Measurements from ENCODE around the gene CHN1. TPM values are rescaled to one million over a fixed set of nuclear protein-coding genes. Genes with fewer than 3 reads are reported as not detected.

Gene CHN1
- total RNA-seq, 1 donor from 2014 or later = 26.3 TPM

DNA sequence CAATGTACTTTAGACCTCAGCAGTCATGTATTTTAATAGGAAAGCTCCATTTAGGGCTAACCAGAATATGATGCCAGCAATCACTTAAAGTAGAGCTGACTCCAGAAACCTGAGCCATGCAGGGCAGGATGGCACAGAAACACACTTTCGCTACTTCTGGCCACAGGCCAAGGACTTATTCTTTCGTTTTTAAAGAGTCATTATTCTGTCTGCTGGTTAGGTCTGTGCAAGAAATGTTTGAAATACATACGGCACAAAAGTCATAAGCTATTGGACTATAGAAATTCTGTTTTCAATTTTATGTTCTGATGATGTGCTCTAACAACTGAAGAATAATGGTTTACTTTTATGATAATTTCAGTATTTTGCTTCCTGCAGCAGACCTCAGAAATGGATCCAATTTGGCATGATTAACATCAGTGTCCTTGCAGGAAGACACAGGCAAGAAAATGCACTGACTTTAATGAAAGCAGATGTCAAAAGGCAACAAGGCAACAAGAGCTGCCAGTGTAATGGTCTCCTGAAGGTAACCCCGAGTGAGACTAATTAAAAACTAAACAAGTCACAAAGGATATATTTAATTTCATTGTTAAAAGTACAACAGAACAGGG lies 126.5 kb downstream of the CHN1 start:
- no peak overlapping the region for H3K4me3 Mint-ChIP-seq (ENCODE audit: unreplicated experiment)
- no peak overlapping the region for H3K27ac Mint-ChIP-seq (ENCODE audit: unreplicated experiment)
- no peak for DNase-seq (ENCODE audit: low spot score)
- TF ChIP-seq, protein P1, sequence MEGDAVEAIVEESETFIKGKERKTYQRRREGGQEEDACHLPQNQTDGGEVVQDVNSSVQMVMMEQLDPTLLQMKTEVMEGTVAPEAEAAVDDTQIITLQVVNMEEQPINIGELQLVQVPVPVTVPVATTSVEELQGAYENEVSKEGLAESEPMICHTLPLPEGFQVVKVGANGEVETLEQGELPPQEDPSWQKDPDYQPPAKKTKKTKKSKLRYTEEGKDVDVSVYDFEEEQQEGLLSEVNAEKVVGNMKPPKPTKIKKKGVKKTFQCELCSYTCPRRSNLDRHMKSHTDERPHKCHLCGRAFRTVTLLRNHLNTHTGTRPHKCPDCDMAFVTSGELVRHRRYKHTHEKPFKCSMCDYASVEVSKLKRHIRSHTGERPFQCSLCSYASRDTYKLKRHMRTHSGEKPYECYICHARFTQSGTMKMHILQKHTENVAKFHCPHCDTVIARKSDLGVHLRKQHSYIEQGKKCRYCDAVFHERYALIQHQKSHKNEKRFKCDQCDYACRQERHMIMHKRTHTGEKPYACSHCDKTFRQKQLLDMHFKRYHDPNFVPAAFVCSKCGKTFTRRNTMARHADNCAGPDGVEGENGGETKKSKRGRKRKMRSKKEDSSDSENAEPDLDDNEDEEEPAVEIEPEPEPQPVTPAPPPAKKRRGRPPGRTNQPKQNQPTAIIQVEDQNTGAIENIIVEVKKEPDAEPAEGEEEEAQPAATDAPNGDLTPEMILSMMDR (IDR thresholded peaks at IDR 0.05; ENCODE audit: unreplicated experiment) = no peak
- no peaks in the 10 kb centered on the region for H3K36me3 Mint-ChIP-seq (ENCODE audit: low read depth, unreplicated experiment)
- H3K27me3 Mint-ChIP-seq (ENCODE audit: unreplicated experiment) = no peaks in the 10 kb centered on the region
- H3K4me1 Mint-ChIP-seq (ENCODE audit: unreplicated experiment) = no peaks in the 10 kb centered on the region
- H3K9me3 Mint-ChIP-seq (ENCODE audit: unreplicated experiment) = no peaks in the 10 kb centered on the region

DNA sequence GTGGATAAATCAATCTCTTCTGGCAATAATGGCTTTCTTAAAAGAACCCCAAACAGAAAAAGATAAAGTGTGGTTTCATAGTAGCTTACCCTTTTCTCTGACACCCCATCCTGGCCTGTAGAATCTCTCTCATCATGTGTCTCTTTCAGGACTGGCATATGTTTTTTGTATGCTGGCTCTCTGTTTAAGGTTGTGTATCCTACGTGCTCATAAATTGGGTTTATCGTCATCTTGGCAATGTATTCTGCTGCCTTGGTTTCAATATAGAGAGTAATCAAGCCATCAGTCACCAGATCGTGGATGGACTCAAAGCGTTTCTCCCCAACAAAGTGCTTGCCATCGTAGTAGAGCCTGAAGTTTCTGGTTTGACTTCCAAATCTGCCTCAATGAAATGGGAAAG lies 127.4 kb downstream of the CHN1 start:
- TF ChIP-seq, protein P1 (IDR thresholded peaks at IDR 0.05; ENCODE audit: unreplicated experiment) = no peak
- no peaks in the 10 kb centered on the region for H3K4me1 Mint-ChIP-seq (ENCODE audit: unreplicated experiment)
- no peak overlapping the region for H3K27ac Mint-ChIP-seq (ENCODE audit: unreplicated experiment)
- H3K4me3 Mint-ChIP-seq (ENCODE audit: unreplicated experiment) = no peak overlapping the region
- no peaks in the 10 kb centered on the region for H3K36me3 Mint-ChIP-seq (ENCODE audit: low read depth, unreplicated experiment)
- H3K9me3 Mint-ChIP-seq (ENCODE audit: unreplicated experiment) = no peaks in the 10 kb centered on the region
- H3K27me3 Mint-ChIP-seq (ENCODE audit: unreplicated experiment) = no peaks in the 10 kb centered on the region
- DNase-seq (ENCODE audit: low spot score) = no peak

DNA sequence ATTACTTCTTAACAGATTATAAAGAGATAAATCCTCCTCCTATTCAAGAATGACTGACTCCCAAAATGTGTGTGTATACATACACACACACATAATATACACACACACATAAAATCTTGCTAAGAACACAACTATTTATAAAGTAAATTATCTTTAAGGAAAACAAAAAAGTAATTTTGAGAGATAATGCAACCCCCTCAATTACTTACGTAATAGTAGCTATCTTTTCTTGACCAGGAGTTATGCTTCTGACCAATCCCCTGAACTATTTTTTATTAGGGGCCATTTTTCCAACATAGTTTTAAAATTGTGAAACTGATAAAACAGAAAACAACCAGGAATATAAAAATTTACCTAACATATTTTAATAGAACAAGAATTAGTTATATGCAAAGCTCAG lies 127.9 kb downstream of the CHN1 start:
- DNase-seq (ENCODE audit: low spot score) = no peak
- H3K4me3 Mint-ChIP-seq (ENCODE audit: unreplicated experiment) = no peak overlapping the region
- H3K36me3 Mint-ChIP-seq (ENCODE audit: low read depth, unreplicated experiment) = no peaks in the 10 kb centered on the region
- TF ChIP-seq, protein P1 (IDR thresholded peaks at IDR 0.05; ENCODE audit: unreplicated experiment) = no peak
- no peaks in the 10 kb centered on the region for H3K9me3 Mint-ChIP-seq (ENCODE audit: unreplicated experiment)
- H3K27ac Mint-ChIP-seq (ENCODE audit: unreplicated experiment) = no peak overlapping the region
- no peaks in the 10 kb centered on the region for H3K27me3 Mint-ChIP-seq (ENCODE audit: unreplicated experiment)
- no peaks in the 10 kb centered on the region for H3K4me1 Mint-ChIP-seq (ENCODE audit: unreplicated experiment)

DNA sequence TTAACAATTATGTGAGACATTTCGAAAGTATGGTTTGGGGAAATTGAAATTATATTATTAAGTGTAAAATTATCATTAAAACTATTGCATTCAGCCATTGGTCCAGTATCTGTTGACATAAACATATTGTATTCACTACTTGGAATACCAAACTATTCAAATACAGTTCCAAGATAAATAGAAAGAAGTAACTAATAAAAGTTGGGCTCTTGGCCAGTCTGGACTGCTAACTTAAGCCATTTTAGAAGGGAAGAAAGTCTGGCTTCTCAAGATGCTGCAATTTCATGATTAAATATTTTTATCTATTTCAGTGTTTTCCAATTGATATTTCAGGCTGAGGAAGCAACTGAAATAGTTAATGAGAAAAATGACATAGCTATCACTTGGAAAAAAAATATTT lies 131.1 kb downstream of the CHN1 start:
- Mint-ChIP-seq H3K27ac (ENCODE audit: unreplicated experiment) (no peak overlapping the region), H3K36me3 (ENCODE audit: low read depth, unreplicated experiment) (peaks cover 5% of the 10 kb centered on the region), H3K4me3 (ENCODE audit: unreplicated experiment) (no peak overlapping the region), H3K27me3 (ENCODE audit: unreplicated experiment) (no peaks in the 10 kb centered on the region), H3K4me1 (ENCODE audit: unreplicated experiment) (no peaks in the 10 kb centered on the region), H3K9me3 (ENCODE audit: unreplicated experiment) (no peaks in the 10 kb centered on the region)
- TF ChIP-seq, protein P1 (IDR thresholded peaks at IDR 0.05; ENCODE audit: unreplicated experiment) = no peak
- DNase-seq (ENCODE audit: low spot score) = no peak

DNA sequence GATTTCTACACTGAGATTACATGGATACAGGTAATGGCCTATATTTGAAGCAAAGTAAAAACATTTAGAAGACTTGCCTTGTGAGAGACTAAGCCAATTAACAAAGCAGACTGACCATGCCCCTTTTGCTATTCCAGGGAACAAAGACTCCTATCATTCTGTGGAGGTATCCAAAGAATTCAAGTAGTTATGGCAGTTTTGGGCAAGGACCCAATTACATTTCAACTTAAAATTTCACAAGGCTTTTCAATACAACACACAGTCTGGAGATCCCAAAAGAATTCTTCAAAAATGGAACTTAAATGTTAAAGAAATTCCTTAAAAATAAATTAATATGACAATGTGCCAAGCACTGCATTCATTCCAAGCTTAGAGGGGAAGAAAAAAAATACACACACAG lies 131.7 kb downstream of the CHN1 start:
- Mint-ChIP-seq H3K36me3 (ENCODE audit: low read depth, unreplicated experiment) (peaks cover 5% of the 10 kb centered on the region), H3K4me3 (ENCODE audit: unreplicated experiment) (no peak overlapping the region), H3K27me3 (ENCODE audit: unreplicated experiment) (no peaks in the 10 kb centered on the region), H3K4me1 (ENCODE audit: unreplicated experiment) (no peaks in the 10 kb centered on the region), H3K9me3 (ENCODE audit: unreplicated experiment) (no peaks in the 10 kb centered on the region), H3K27ac (ENCODE audit: unreplicated experiment) (no peak overlapping the region)
- DNase-seq (ENCODE audit: low spot score) = no peak
- TF ChIP-seq, protein P1 (IDR thresholded peaks at IDR 0.05; ENCODE audit: unreplicated experiment) = no peak
